GM21786 (cell line): ENCODE data around the gene MATCAP1.

Source experiments
- ATAC-seq: cut with Tn5 transposase; IDR thresholded peaks from one replicate; pipeline ENCODE4 v1.9.1; 2021; ENCODE audit not compliant: unreplicated experiment

Gene MATCAP1

GRCh38 chr16:67183627-67184452 lies at the start of gene MATCAP1:
TSS of gene MATCAP1 (minus strand) at chr16:67183963. CDS start at chr16:67180610, 3,353 bp downstream.
- peak; percentile 94 for ATAC-seq

- no peak for ATAC-seq
Measured at GRCh38 chr16:67230809-67231660, 47.3 kb upstream of the MATCAP1 start.

- ATAC-seq = no peak
Measured at GRCh38 chr16:67229906-67230808, 46.4 kb upstream of the MATCAP1 start.

- ATAC-seq = no peak
Measured at GRCh38 chr16:67228905-67229304, 45.1 kb upstream of the MATCAP1 start.

- ATAC-seq = no peak
Measured at GRCh38 chr16:67228034-67228785, 44.4 kb upstream of the MATCAP1 start.

GRCh38 chr16:67227567-67227921 lies 43.8 kb upstream of the MATCAP1 start:
- no peak for ATAC-seq

GRCh38 chr16:67226804-67227566 lies 43.2 kb upstream of the MATCAP1 start, which contains the start of gene TMEM208:
TSS of gene TMEM208 (plus strand) at chr16:67227130. CDS start at chr16:67227219, 89 bp downstream.
- peak; percentile 93 for ATAC-seq

GRCh38 chr16:67226295-67226803 lies 42.6 kb upstream of the MATCAP1 start:
- no peak for ATAC-seq

GRCh38 chr16:67223992-67224391 lies 40.2 kb upstream of the MATCAP1 start:
- ATAC-seq = no peak

- no peak for ATAC-seq
Measured at GRCh38 chr16:67216612-67217490, 33.1 kb upstream of the MATCAP1 start.

GRCh38 chr16:67215706-67216105 lies 31.9 kb upstream of the MATCAP1 start:
- no peak for ATAC-seq

GRCh38 chr16:67213197-67214019 lies 29.6 kb upstream of the MATCAP1 start:
- no peak for ATAC-seq

- ATAC-seq = no peak
Measured at GRCh38 chr16:67212766-67213165, 29.0 kb upstream of the MATCAP1 start.

GRCh38 chr16:67211674-67212073 lies 27.9 kb upstream of the MATCAP1 start:
- ATAC-seq = no peak

GRCh38 chr16:67210069-67210937 lies 26.5 kb upstream of the MATCAP1 start:
- ATAC-seq = no peak

- ATAC-seq = no peak
Measured at GRCh38 chr16:67209565-67209964, 25.8 kb upstream of the MATCAP1 start.
